H4 (cell line): ENCODE results near the gene PPP1R37. TPM values are rescaled to one million over a fixed set of nuclear protein-coding genes. Genes with fewer than 3 reads are reported as not detected.
A peak's percentile ranks its signal among the peaks of the same experiment; 100 is the strongest.
"Not testable (repeated sequence)": the region's sequence is repeated elsewhere in the genome, so short reads cannot be mapped to it uniquely, and the experiment has no call there.

Source experiments
- DNase-seq: peaks from one replicate; pipeline ENCODE4 v3.0.0-alpha.2; 2015; ENCODE audit warnings: low spot score
- total RNA-seq: library from RNA; depleted of rRNA; stranded (reverse); fragments of >200 nt; shearing (Covaris generic); gene quantifications from 2 replicates; pipeline ENCODE4 v1.2.3, GENCODE V29; 2014

Gene PPP1R37
- total RNA-seq, 1 experiment from 2014 or later = 8.0 TPM

- DNase-seq = no peak
Measured at GRCh38 chr19:45114116-45114515, 21.1 kb downstream of the PPP1R37 start.

GRCh38 chr19:45115809-45116615, 23.0 kb downstream of the PPP1R37 start:
- DNase-seq = no peak

- DNase-seq = no peak
Measured at GRCh38 chr19:45117167-45117594, 24.2 kb downstream of the PPP1R37 start.

- DNase-seq = no peak
Measured at GRCh38 chr19:45117671-45118070, 24.7 kb downstream of the PPP1R37 start.

- DNase-seq = no peak
Measured at GRCh38 chr19:45118106-45118505, 25.1 kb downstream of the PPP1R37 start.

GRCh38 chr19:45118591-45119355, 25.8 kb downstream of the PPP1R37 start:
- DNase-seq = not testable (repeated sequence)

GRCh38 chr19:45119582-45119981, 26.6 kb downstream of the PPP1R37 start:
- no peak for DNase-seq

- DNase-seq = no peak
Measured at GRCh38 chr19:45121827-45122345, 28.9 kb downstream of the PPP1R37 start.

GRCh38 chr19:45122832-45123231, 29.9 kb downstream of the PPP1R37 start:
- DNase-seq = no peak

GRCh38 chr19:45123440-45123850, 30.5 kb downstream of the PPP1R37 start:
- no peak for DNase-seq

GRCh38 chr19:45124021-45124420, 31.0 kb downstream of the PPP1R37 start:
- DNase-seq = no peak

GRCh38 chr19:45125360-45125759, 32.4 kb downstream of the PPP1R37 start:
- DNase-seq = no peak

- DNase-seq = peak; percentile 27
Measured at GRCh38 chr19:45125975-45126493, 33.1 kb downstream of the PPP1R37 start.

- DNase-seq = no peak
Measured at GRCh38 chr19:45126654-45127053, 33.7 kb downstream of the PPP1R37 start.

GRCh38 chr19:45128146-45128545, 35.2 kb downstream of the PPP1R37 start:
- no peak for DNase-seq

- no peak for DNase-seq
Measured at GRCh38 chr19:45128806-45129205, 35.8 kb downstream of the PPP1R37 start.

- DNase-seq = no peak
Measured at GRCh38 chr19:45130236-45130635, 37.3 kb downstream of the PPP1R37 start.

GRCh38 chr19:45130888-45131615, 38.1 kb downstream of the PPP1R37 start:
- DNase-seq = no peak

GRCh38 chr19:45133661-45134060, 40.7 kb downstream of the PPP1R37 start:
- DNase-seq = no peak

GRCh38 chr19:45135176-45135885, 42.4 kb downstream of the PPP1R37 start:
- no peak for DNase-seq

GRCh38 chr19:45136507-45137178, 43.7 kb downstream of the PPP1R37 start:
- no peak for DNase-seq
